Right lobe of liver (tissue), 4 donors: ENCODE results near the gene CLDN5.

Experiments used
- CTCF ChIP-seq, 4 donors: fragments of 200-600 bp in 3 of 4; fragments of 450-650 bp in 1 of 4; IDR thresholded peaks; one replicate each; pipeline versions ENCODE4 v1.5.1 to v1.8.0; 2016 to 2022; ENCODE audit warnings: antibody characterized with exemption in 4 of 4, mild to moderate bottlenecking in 2 of 4
- POLR2A ChIP-seq: fragments of 450-650 bp; IDR thresholded peaks from one replicate; pipeline ENCODE4 v1.6.1; 2017; ENCODE audit warnings: antibody characterized with exemption, mild to moderate bottlenecking
- donor health status: DM: no; HTN: no; CAD: no.
- donor health status: DM: no; HTN: no; CAD: no.
- donor health status: DM: no; HTN: yes; CAD: no.

GRCh38 chr22:19490628-19491230 lies 33.5 kb downstream of the CLDN5 start:
- TF ChIP-seq CTCF (IDR thresholded peaks at IDR 0.05), result no peak
- TF ChIP-seq POLR2A, result no peak
